HG02763 (cell line): ENCODE measurements around the gene NCAPD2.
A peak's percentile ranks its signal among the peaks of the same experiment; 100 is the strongest.

ENCODE experiments used
- ATAC-seq: cut with Tn5 transposase; IDR thresholded peaks from one replicate; pipeline ENCODE4 v1.9.1; 2021; ENCODE audit warnings: mild to moderate bottlenecking, moderate library complexity; ENCODE audit not compliant: unreplicated experiment

The NCAPD2 gene

GRCh38 chr12:6493497-6494257, at the start of gene NCAPD2:
Gene NCAPD2, plus strand, starts transcription at chr12:6494102. Its CDS starts 997 bp downstream, at chr12:6495099.
- ATAC-seq, result peak; percentile 86

GRCh38 chr12:6444704-6445688, 48.9 kb upstream of the NCAPD2 start, which contains the start of gene CD27:
Gene CD27, plus strand, starts transcription at chr12:6444955. Its CDS starts 141 bp downstream, at chr12:6445096.
- ATAC-seq, result no peak

GRCh38 chr12:6450091-6450868, 43.6 kb upstream of the NCAPD2 start:
- no peak for ATAC-seq

- no peak for ATAC-seq
These were observed 43.0 kb upstream of the NCAPD2 start for GRCh38 chr12:6450869-6451347.

- peak; percentile 53 for ATAC-seq
These were observed 42.3 kb upstream of the NCAPD2 start, which contains the start of gene TAPBPL for GRCh38 chr12:6451348-6452244. Gene TAPBPL, plus strand, starts transcription at chr12:6452042. Its CDS starts 207 bp downstream, at chr12:6452249.

- ATAC-seq, result peak; percentile 10
These were observed 41.5 kb upstream of the NCAPD2 start for GRCh38 chr12:6452245-6452943.

- ATAC-seq, result no peak
These were observed 40.8 kb upstream of the NCAPD2 start for GRCh38 chr12:6452944-6453630.

- no peak for ATAC-seq
These were observed 36.5 kb upstream of the NCAPD2 start for GRCh38 chr12:6457220-6457945.

GRCh38 chr12:6458281-6459003, 35.5 kb upstream of the NCAPD2 start:
- no peak for ATAC-seq

- no peak for ATAC-seq
These were observed 34.9 kb upstream of the NCAPD2 start for GRCh38 chr12:6459004-6459337.

GRCh38 chr12:6460751-6461371, 33.0 kb upstream of the NCAPD2 start:
- no peak for ATAC-seq

GRCh38 chr12:6461401-6462233, 32.3 kb upstream of the NCAPD2 start:
- peak; percentile 64 for ATAC-seq

GRCh38 chr12:6462234-6462995, 31.5 kb upstream of the NCAPD2 start:
- no peak for ATAC-seq

- no peak for ATAC-seq
These were observed 30.7 kb upstream of the NCAPD2 start for GRCh38 chr12:6463216-6463615.

GRCh38 chr12:6463858-6464257, 30.0 kb upstream of the NCAPD2 start:
- no peak for ATAC-seq
